ENCODE results near the gene USP25.

DNA sequence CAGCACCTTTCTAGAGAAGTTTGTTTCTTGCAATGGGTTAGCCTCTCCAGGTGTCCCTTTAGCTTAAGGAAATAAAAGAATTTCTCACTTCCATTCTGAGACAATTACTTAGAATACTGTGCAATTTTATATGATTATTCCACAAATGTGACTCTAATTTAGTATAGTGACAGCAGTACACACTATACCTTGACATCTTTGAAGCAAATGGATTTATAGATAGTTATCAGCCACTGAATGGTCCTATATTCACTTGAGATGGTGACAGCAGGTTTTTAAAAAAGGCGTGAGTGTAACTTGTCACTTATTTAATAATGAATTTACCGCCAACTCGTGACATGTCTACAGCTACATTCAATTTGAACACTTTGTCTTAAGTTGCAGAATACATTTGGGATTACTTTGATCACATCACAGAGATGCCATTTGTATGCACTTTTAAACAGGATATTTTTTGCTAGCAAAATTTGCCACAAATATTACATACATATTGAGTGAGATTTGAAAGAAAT lies 71.6 kb downstream of the USP25 start:
- TF ChIP-seq, protein P1, sequence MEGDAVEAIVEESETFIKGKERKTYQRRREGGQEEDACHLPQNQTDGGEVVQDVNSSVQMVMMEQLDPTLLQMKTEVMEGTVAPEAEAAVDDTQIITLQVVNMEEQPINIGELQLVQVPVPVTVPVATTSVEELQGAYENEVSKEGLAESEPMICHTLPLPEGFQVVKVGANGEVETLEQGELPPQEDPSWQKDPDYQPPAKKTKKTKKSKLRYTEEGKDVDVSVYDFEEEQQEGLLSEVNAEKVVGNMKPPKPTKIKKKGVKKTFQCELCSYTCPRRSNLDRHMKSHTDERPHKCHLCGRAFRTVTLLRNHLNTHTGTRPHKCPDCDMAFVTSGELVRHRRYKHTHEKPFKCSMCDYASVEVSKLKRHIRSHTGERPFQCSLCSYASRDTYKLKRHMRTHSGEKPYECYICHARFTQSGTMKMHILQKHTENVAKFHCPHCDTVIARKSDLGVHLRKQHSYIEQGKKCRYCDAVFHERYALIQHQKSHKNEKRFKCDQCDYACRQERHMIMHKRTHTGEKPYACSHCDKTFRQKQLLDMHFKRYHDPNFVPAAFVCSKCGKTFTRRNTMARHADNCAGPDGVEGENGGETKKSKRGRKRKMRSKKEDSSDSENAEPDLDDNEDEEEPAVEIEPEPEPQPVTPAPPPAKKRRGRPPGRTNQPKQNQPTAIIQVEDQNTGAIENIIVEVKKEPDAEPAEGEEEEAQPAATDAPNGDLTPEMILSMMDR (IDR thresholded peaks at IDR 0.05) = no peak
- TF ChIP-seq, protein P2, sequence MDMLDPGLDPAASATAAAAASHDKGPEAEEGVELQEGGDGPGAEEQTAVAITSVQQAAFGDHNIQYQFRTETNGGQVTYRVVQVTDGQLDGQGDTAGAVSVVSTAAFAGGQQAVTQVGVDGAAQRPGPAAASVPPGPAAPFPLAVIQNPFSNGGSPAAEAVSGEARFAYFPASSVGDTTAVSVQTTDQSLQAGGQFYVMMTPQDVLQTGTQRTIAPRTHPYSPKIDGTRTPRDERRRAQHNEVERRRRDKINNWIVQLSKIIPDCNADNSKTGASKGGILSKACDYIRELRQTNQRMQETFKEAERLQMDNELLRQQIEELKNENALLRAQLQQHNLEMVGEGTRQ (CRISPR knock-in tag; IDR thresholded peaks at IDR 0.05) = no peak
- no peak for TF ChIP-seq NFE2L1 (CRISPR knock-in tag; IDR thresholded peaks at IDR 0.05)
- TF ChIP-seq, protein P3, sequence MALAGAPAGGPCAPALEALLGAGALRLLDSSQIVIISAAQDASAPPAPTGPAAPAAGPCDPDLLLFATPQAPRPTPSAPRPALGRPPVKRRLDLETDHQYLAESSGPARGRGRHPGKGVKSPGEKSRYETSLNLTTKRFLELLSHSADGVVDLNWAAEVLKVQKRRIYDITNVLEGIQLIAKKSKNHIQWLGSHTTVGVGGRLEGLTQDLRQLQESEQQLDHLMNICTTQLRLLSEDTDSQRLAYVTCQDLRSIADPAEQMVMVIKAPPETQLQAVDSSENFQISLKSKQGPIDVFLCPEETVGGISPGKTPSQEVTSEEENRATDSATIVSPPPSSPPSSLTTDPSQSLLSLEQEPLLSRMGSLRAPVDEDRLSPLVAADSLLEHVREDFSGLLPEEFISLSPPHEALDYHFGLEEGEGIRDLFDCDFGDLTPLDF (CRISPR knock-in tag; IDR thresholded peaks at IDR 0.05) = no peak
- no peak for TF ChIP-seq SP1 (CRISPR knock-in tag; conservative IDR thresholded peaks at IDR 0.05)
